Type B pancreatic cell (in vitro differentiated cells): ENCODE results near the gene CDH12. TPM values are rescaled to one million over a fixed set of nuclear protein-coding genes. Genes with fewer than 3 reads are reported as not detected.
"Not testable (repeated sequence)": the region's sequence is repeated elsewhere in the genome, so short reads cannot be mapped to it uniquely, and the experiment has no call there.

Experiments
- DNase-seq: peaks from one replicate; pipeline ENCODE4 v3.0.0; 2021; ENCODE audit warnings: mixed read lengths; ENCODE audit not compliant: unreplicated experiment; ENCODE audit errors: extremely low spot score
- H3K27ac Mint-ChIP-seq: 2 replicates; pipeline ENCODE4 v1.8.0; 2021; ENCODE audit warnings: mild to moderate bottlenecking, mixed read lengths
- H3K27me3 Mint-ChIP-seq: 2 replicates; pipeline ENCODE4 v1.8.0; 2021; ENCODE audit warnings: mixed read lengths
- H3K36me3 Mint-ChIP-seq: 2 replicates; pipeline ENCODE4 v1.8.0; 2021; ENCODE audit warnings: mixed read lengths
- H3K4me1 Mint-ChIP-seq: one replicate; pipeline ENCODE4 v1.8.0; 2021; ENCODE audit warnings: mixed read lengths; ENCODE audit not compliant: unreplicated experiment
- H3K4me3 Mint-ChIP-seq: 2 replicates; pipeline ENCODE4 v1.8.0; 2021; ENCODE audit warnings: mild to moderate bottlenecking, mixed read lengths
- H3K9me3 Mint-ChIP-seq: 2 replicates; pipeline ENCODE4 v1.8.0; 2021; ENCODE audit warnings: mixed read lengths
- total RNA-seq: library from RNA; stranded (reverse); gene quantifications from 2 replicates; pipeline ENCODE4 v1.2.1, GENCODE V29; 2021; ENCODE audit warnings: low replicate concordance
- TF ChIP-seq, protein P1 (sequence below): fragments of 200-600 bp; sonication (generic); conservative IDR thresholded peaks from 2 replicates; pipeline ENCODE4 v1.5.0; 2021; ENCODE audit warnings: antibody characterized with exemption, mild to moderate bottlenecking

CDH12 gene
- total RNA-seq, 1 donor from 2014 or later = 10.2 TPM

GRCh38 chr5:22329683-22330082, 523.5 kb downstream of the CDH12 start:
- DNase-seq = no peak
- Mint-ChIP-seq H3K27me3 (no peaks in the 10 kb centered on the region), H3K9me3 (peaks cover 5% of the 10 kb centered on the region), H3K4me3 (no peak overlapping the region), H3K36me3 (no peaks in the 10 kb centered on the region), H3K4me1 (no peaks in the 10 kb centered on the region), H3K27ac (no peak overlapping the region)
- TF ChIP-seq, protein P1, sequence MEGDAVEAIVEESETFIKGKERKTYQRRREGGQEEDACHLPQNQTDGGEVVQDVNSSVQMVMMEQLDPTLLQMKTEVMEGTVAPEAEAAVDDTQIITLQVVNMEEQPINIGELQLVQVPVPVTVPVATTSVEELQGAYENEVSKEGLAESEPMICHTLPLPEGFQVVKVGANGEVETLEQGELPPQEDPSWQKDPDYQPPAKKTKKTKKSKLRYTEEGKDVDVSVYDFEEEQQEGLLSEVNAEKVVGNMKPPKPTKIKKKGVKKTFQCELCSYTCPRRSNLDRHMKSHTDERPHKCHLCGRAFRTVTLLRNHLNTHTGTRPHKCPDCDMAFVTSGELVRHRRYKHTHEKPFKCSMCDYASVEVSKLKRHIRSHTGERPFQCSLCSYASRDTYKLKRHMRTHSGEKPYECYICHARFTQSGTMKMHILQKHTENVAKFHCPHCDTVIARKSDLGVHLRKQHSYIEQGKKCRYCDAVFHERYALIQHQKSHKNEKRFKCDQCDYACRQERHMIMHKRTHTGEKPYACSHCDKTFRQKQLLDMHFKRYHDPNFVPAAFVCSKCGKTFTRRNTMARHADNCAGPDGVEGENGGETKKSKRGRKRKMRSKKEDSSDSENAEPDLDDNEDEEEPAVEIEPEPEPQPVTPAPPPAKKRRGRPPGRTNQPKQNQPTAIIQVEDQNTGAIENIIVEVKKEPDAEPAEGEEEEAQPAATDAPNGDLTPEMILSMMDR = no peak

DNA sequence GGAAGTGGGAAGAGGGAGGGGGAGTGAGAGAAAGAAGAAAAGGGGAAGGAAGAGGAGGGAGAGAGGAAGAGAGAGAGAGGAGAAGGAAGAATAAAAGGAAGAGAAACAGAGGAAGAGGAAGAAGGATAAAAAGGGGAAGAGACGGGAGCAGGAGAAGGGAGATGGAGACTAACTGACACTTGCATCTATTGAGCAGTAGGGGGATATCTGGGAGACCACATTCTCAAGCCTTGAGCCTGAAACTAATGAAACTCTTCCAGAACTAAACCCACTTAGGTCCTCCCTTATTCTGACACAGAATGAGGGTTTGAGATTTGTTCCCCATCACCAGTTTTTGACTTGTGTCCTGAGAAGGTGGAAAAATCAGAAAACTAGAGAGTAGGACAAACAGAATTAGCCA, 533.3 kb downstream of the CDH12 start:
- TF ChIP-seq, protein P1 = peak; percentile 49
- no peaks in the 10 kb centered on the region for H3K27me3 Mint-ChIP-seq
- no peak overlapping the region for H3K4me3 Mint-ChIP-seq
- H3K36me3 Mint-ChIP-seq = no peaks in the 10 kb centered on the region
- H3K4me1 Mint-ChIP-seq = peaks cover 5% of the 10 kb centered on the region
- H3K27ac Mint-ChIP-seq = no peak overlapping the region
- DNase-seq = no peak
- no peaks in the 10 kb centered on the region for H3K9me3 Mint-ChIP-seq

GRCh38 chr5:22316294-22316693, 536.9 kb downstream of the CDH12 start:
- no peak overlapping the region for H3K27ac Mint-ChIP-seq
- H3K4me3 Mint-ChIP-seq = no peak overlapping the region
- H3K9me3 Mint-ChIP-seq = no peaks in the 10 kb centered on the region
- no peaks in the 10 kb centered on the region for H3K27me3 Mint-ChIP-seq
- H3K4me1 Mint-ChIP-seq = peaks cover 5% of the 10 kb centered on the region
- no peaks in the 10 kb centered on the region for H3K36me3 Mint-ChIP-seq
- no peak for DNase-seq
- TF ChIP-seq, protein P1 = no peak

DNA sequence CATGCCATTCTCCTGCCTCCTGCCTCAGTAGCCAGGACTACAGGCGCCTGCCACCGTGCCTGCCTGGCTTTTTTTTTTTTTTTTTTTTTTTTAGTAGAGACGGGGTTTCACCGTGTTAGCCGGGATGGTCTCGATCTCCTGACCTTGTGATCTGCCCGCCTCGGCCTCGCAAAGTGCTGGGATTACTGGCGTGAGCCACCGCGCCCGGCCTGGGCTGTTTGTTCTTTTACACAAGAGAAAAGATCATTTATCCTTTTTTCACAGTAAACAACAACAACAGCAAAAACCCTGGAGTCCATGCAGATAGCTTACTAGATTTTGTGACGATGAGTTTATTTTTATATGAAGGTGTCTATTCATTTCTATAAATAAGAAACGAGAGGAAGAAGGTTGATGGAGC, 538.1 kb downstream of the CDH12 start:
- not testable (repeated sequence) for H3K36me3 Mint-ChIP-seq, H3K4me3 Mint-ChIP-seq

DNA sequence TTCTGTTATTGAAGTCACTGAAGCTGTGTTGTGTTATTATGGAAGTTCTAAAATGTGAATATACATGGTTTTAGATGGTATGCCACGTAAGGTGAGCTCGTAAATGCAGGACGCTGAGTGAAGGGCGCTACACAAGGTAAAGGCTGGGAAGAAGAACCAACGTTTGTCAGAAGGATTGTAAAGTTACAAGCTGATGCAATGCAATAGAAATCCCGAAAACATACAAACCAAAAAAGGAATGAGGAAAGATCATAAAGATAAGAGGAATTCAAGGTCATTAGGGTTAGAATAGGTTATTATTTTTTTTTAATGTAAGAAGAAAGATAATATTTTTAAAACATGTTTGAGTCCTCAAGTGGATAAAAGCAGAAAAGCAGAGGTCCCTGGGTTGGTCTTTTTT, 538.6 kb downstream of the CDH12 start:
- peaks cover 5% of the 10 kb centered on the region for H3K4me1 Mint-ChIP-seq
- no peak overlapping the region for H3K4me3 Mint-ChIP-seq
- H3K36me3 Mint-ChIP-seq = no peaks in the 10 kb centered on the region
- no peaks in the 10 kb centered on the region for H3K27me3 Mint-ChIP-seq
- no peaks in the 10 kb centered on the region for H3K9me3 Mint-ChIP-seq
- DNase-seq = no peak
- TF ChIP-seq, protein P1 = no peak
- H3K27ac Mint-ChIP-seq = no peak overlapping the region

More for the DNA sequence above, 538.1 kb downstream of the CDH12 start:
- H3K4me1 Mint-ChIP-seq, H3K27me3 Mint-ChIP-seq, H3K9me3 Mint-ChIP-seq, DNase-seq, H3K27ac Mint-ChIP-seq: not testable (repeated sequence)

- Mint-ChIP-seq H3K4me1 (no peaks in the 10 kb centered on the region), H3K9me3 (no peaks in the 10 kb centered on the region), H3K36me3 (no peaks in the 10 kb centered on the region), H3K4me3 (no peak overlapping the region), H3K27ac (no peak overlapping the region), H3K27me3 (no peaks in the 10 kb centered on the region)
- TF ChIP-seq, protein P1 = no peak
- no peak for DNase-seq
Measured at GRCh38 chr5:22306011-22306410, 547.1 kb downstream of the CDH12 start.
